PFSK-1 (cell line): Measurements from ENCODE around the gene SYT13.

Source experiments
- FOXP2 ChIP-seq: optimal IDR thresholded peaks from 2 replicates; pipeline ENCODE3; 2011; ENCODE audit warnings: borderline replicate concordance, control low read depth, inconsistent platforms; ENCODE audit not compliant: insufficient read depth; ENCODE audit errors: extremely low read length, extremely low read depth
- POLR2AphosphoS5 ChIP-seq: IDR thresholded peaks from 2 replicates; pipeline ENCODE4 v1.6.1; 2012; ENCODE audit warnings: low read depth, mild to moderate bottlenecking, control low read depth, low read length, moderate library complexity
- SIN3A ChIP-seq: IDR thresholded peaks from 2 replicates; pipeline ENCODE4 v1.6.1; 2012; ENCODE audit warnings: mild to moderate bottlenecking, low read length, moderate library complexity, borderline replicate concordance; ENCODE audit not compliant: insufficient read depth
- TAF1 ChIP-seq: IDR thresholded peaks from 2 replicates; pipeline ENCODE4 v1.6.1; 2012; ENCODE audit warnings: low read length, control low read depth, borderline replicate concordance; ENCODE audit not compliant: insufficient read depth
- TF ChIP-seq, protein P1 (sequence below), 2 experiments: IDR thresholded peaks; 2 replicates each; pipeline versions ENCODE4 v1.6.1 to v1.8.0; 2011 to 2012; ENCODE audit warnings: low read depth in 2 of 2, low read length in 2 of 2, control low read depth in 1 of 2, inconsistent platforms in 1 of 2, mild to moderate bottlenecking in 1 of 2, moderate library complexity in 1 of 2; ENCODE audit not compliant: insufficient read depth in 1 of 2

Gene SYT13

DNA sequence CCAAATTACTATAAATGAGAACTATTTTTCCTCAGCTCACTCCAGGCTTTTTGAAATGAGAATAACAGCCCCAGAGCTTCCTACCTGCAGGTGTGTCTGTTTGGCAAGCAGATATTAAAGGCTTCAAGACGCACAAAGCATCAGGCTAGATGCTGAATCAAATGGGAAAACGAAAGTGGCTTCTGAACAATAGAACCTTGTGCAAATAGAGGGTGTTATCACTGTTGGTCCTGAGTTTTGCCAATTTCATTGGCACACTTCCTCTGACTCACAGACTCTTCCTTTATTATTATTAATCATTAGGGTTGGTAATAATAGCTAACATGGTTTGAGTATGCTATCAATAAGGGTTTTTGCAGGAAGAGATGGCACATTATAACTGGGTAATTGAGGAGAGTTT, 13.4 kb downstream of the SYT13 start:
- no peak for TF ChIP-seq TAF1
- TF ChIP-seq SIN3A, result no peak
- TF ChIP-seq, protein P1, sequence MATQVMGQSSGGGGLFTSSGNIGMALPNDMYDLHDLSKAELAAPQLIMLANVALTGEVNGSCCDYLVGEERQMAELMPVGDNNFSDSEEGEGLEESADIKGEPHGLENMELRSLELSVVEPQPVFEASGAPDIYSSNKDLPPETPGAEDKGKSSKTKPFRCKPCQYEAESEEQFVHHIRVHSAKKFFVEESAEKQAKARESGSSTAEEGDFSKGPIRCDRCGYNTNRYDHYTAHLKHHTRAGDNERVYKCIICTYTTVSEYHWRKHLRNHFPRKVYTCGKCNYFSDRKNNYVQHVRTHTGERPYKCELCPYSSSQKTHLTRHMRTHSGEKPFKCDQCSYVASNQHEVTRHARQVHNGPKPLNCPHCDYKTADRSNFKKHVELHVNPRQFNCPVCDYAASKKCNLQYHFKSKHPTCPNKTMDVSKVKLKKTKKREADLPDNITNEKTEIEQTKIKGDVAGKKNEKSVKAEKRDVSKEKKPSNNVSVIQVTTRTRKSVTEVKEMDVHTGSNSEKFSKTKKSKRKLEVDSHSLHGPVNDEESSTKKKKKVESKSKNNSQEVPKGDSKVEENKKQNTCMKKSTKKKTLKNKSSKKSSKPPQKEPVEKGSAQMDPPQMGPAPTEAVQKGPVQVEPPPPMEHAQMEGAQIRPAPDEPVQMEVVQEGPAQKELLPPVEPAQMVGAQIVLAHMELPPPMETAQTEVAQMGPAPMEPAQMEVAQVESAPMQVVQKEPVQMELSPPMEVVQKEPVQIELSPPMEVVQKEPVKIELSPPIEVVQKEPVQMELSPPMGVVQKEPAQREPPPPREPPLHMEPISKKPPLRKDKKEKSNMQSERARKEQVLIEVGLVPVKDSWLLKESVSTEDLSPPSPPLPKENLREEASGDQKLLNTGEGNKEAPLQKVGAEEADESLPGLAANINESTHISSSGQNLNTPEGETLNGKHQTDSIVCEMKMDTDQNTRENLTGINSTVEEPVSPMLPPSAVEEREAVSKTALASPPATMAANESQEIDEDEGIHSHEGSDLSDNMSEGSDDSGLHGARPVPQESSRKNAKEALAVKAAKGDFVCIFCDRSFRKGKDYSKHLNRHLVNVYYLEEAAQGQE (IDR thresholded peaks at IDR 0.05; ENCODE audit: insufficient read depth in 1 of 2, low read depth in 2 of 2, low read length in 2 of 2), result no peak
- no peak for TF ChIP-seq POLR2AphosphoS5
- no peak for TF ChIP-seq FOXP2

DNA sequence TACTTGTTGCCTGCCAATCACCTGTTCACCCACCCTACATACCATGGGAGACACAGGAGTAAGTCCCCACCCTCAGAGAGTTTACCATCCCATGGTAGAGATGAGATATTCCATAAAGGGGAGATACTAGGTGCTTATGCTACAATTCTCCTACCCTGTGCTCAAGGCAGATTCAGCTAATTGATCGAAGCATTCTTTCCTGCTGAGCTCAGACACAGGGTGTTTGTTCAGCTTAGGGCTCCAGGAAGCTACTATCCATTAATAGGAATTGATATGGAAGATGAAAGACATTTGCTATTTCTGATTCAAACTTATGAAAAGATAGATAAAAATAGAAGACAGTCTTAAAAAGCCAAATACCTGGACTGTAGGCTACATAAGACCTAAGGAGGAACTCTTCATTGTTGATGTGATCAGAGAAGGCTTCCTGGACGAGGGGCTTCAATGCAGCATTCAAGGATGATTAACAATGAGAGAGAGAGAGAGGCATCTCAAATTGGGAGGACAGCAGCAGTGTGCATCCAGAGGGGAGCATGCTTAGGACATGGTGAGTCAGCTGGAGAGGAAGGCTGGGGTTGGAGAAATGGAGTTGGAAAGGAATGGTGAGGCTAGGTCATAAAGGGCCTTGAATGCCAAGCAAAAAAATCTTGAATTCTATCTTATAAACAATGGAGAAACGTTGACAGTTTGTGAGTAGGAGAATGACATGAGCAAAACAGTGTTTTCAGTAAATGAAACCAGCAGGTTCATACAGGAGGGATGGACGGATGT, 15.0 kb downstream of the SYT13 start:
- no peak for TF ChIP-seq FOXP2
- TF ChIP-seq SIN3A, result no peak
- TF ChIP-seq POLR2AphosphoS5, result no peak
- no peak for TF ChIP-seq TAF1
- TF ChIP-seq, protein P1 (IDR thresholded peaks at IDR 0.05; ENCODE audit: insufficient read depth in 1 of 2, low read depth in 2 of 2, low read length in 2 of 2), result no peak

DNA sequence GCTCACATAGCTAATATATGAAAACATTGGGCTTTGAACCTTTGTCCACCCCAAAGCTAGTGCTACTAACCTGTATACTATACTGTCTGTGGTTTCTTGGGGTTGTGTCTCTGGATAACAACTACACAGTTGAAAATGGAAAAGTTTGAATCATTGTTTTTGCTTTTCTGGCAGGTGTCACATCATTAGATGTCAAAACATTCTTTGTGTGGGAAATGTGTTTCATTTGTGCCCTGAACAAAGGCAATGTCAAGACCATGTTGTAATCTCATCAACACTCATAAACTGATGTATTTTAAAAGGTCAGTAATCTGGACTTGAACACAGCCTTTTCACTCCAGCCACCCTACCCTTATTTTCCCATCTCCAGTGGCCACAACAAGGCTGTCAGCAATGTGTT, 16.5 kb downstream of the SYT13 start:
- TF ChIP-seq POLR2AphosphoS5 (no peak), SIN3A (no peak)
- TF ChIP-seq, protein P1 (IDR thresholded peaks at IDR 0.05; ENCODE audit: insufficient read depth in 1 of 2, low read depth in 2 of 2, low read length in 2 of 2), result no peak

DNA sequence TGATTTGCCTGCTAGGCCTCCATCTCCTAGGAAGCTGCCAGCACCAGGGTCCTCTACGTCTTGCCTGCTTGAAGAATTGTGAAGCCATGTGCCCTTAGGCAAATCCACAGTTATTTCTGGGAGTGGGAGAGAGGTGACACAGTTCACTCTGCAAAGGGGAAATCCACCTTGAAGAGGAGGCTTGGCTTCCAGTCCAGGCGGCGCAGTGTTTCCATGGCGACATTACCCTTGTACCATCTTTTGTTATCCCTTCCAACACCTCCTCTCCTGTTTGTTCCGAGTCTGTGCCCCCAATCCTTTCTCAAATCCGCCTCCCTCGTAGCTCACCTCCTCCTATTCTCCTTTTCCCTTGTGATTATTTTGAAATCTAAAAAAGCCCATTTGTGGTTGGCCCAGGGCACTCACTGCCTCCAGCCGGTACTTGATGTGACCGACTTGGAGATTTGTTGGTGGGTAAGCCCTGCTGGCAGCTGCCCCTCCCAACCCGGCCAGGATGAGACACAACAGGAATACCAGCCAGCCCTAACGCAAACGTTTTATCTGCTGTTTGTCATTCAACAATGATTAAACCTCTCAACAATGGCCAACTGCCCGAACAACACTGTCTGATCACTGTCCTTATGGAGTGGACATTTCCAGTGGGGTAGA, 18.4 kb downstream of the SYT13 start:
- TF ChIP-seq POLR2AphosphoS5, result no peak
- TF ChIP-seq SIN3A, result no peak
- TF ChIP-seq, protein P1 (IDR thresholded peaks at IDR 0.05; ENCODE audit: insufficient read depth in 1 of 2, low read depth in 2 of 2, low read length in 2 of 2), result no peak
- TF ChIP-seq FOXP2, result no peak
- TF ChIP-seq TAF1, result no peak

DNA sequence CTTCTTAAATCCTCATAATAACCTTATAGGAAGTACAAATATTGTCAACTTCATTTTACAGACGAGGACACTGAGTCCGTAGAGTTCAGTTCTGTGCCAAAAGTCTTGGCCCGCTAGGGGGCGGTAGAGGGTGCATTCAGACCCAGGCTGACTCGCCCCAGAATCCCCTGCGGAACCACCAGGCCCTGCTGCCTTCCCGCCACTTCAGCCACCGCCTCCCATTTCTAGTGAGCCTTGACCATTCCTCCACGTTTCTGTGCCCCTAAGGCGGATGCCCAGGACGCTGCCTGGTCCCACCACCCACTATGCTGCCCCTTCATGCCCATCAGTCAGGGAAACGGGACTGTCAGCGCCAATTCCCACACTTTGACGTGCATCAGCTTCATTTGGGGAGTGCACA, 19.1 kb downstream of the SYT13 start:
- TF ChIP-seq, protein P1 (IDR thresholded peaks at IDR 0.05; ENCODE audit: insufficient read depth in 1 of 2, low read depth in 2 of 2, low read length in 2 of 2), result no peak
- TF ChIP-seq FOXP2 (no peak), POLR2AphosphoS5 (no peak), TAF1 (no peak), SIN3A (no peak)
